Measurements from ENCODE around the gene KIF18A.

KIF18A gene

DNA sequence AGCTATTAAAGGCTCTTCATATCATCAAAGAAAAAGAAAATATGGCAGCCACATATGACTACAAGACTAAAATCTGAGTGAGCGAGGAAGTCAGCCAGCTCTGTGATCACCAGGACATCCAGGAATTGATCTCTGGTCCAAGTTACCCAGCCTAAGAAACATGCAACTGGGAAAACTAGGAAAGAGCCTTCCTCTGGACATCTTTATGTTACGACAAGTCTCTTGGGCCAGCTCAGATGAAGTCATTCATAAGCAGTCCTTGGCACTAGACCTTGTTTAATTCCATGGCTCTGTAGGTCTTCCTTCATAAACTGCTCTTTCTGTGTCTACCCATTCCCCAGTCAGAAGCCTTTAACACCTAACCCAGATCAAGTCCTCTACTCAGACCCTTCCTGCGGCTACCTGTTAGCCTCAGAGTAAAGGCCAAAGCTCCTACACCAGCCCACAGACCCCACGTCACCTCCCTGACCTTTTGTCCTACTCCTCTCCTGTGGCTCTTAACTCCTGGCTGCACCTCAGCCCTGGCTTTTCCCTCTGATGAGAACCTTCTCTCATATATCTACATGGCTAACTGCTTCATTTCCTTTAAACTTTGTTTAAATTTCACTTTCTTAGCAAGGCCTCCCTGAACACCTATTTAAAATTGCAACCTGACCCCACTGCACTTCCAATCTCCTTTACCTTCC is 134.0 kb downstream of the KIF18A start:
- no peak for DNase-seq
- intact Hi-C loops (cut with DNase I) = no loop called here

DNA sequence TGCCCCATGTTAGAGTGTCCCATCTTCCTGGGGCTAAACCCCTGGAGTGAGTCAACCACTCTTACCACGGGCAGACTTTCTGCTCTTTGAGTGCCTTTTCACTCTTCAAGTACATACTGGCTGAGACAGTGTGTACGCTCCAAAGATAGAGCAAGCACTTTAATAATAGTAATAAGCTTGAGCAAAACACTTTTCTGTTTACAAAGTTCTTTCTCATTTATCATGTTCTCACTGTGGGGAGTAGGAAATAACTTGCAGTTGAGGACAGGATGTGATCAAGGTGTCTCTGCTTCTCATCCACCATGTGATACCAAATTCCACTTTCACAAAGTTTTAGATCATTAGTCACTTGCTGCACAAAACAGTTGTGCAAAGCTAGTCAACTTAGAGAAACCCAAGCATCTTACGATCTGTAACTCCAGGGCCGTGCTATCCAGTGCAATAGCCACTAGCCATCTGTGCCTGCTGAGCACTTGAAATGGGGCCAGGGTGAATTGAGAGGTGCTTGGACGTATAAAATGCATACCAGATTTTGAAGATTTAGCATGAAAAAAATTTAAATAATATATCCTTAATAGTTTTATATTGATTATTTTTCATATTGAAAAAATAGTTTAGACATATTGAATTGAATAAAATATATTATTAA is 135.3 kb downstream of the KIF18A start:
- intact Hi-C loops (cut with DNase I) = no loop called here
- no peak for DNase-seq

DNA sequence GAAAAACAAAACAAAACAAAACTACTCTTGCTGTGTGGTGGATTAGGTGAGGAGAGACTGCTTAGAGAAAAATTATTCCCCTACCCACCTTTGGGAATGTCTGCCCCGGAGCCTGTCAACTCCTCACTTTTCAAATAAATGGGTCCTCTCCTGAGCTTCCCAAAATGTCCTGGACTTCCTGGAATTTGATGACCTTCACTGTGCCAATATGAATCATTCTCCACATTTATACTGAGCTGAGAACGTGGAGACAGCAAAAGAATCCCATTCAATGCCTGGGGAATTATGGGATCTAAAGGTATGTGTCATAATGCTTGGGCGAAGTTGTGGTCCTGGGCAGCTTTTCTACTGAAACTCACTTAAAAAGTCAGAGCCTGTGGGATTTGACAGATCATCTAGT is 136.8 kb downstream of the KIF18A start:
- no peak for DNase-seq
- intact Hi-C loops (cut with DNase I) = no loop called here

Measured in head of caudate nucleus (tissue), 42 donors.